Right renal pelvis (tissue), 4 donors: ENCODE data around the gene SF3B1. TPM values are rescaled to one million over a fixed set of nuclear protein-coding genes. Genes with fewer than 3 reads are reported as not detected.
"Not testable (repeated sequence)": the region's sequence is repeated elsewhere in the genome, so short reads cannot be mapped to it uniquely, and the experiment has no call there.

Source experiments
- DNase-seq, 4 donors: peaks; one replicate each; pipeline ENCODE4 v3.0.0-alpha.2; 2013; ENCODE audit warnings: low read depth in 4 of 4, low spot score in 3 of 4, missing footprints in 1 of 4
- polyA plus RNA-seq, 4 donors: library from polyadenylated mRNA; unstranded; fragments of 120-200 nt; gene quantifications; one replicate each; pipeline ENCODE4 v1.2.1, GENCODE V29; 2013; ENCODE audit not compliant: insufficient read length in 4 of 4

The SF3B1 gene
- polyA plus RNA-seq, 4 donors, result 500 to 655 (median 635) TPM

DNA sequence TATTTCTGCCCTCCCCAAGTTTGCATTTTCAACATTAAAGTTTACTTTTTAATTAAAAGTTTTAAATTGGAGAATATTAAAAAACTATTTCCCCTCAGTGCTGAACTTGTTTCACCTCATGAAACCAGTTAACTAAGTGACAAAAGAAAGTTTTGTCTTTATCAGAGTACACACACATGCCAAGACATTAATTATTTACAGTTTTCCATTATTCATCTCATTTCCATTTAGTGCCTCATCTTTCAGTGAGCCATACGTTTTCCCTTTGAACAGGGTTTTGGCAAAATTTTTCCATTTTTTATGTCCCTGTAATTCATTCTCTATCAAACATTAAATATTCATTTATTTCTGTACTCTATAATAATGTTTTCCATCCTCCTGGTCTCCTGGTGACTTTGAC lies 53.2 kb downstream of the SF3B1 start:
- DNase-seq, result no peak

DNA sequence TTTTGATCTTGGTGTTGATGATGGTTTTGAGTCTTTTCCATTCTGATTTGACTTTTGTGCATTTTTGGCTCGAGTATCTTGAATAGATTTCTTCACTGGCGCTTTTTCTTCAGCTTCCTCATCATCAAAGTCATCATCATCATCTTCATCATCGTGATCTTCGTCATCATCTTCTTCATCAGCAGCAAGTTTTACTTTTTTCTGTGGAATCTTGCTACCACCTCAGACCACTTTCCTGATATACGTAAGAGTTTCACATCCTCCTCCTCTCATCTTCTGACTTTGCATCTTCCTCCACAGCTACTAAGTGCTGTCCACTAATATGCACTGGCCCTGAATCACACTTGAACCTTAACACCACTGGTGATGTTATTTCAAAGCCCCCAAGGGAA lies 54.9 kb downstream of the SF3B1 start:
- DNase-seq, result not testable (repeated sequence)

DNA sequence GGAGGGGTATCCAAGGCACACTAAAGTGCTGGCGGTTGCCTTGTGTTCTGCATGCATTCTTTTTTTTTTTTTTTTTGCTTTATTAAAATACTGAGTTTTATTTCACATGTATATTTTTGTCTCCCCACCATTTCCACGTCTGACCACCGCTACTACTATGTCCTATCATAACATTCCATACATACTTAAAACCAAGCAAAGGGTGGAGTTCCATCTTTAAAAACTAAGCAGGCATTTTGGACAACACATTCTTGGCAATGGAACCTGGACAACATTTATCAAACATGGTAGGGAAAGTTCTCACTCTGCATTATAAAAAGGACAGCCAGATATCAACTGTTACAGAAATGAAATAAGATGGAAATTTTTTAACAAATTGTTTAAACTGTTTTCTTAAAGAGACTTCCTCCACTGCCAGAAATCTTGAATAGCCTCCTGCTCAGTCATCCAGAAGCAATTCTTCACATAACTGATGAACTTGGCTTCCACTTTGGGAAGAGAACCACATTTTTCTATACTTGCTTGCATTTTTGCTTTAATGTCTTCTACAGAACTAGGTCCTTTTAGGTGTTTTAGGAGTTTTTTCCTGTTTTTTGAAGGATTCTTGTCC lies 55.4 kb downstream of the SF3B1 start:
- DNase-seq, result not testable (repeated sequence)

DNA sequence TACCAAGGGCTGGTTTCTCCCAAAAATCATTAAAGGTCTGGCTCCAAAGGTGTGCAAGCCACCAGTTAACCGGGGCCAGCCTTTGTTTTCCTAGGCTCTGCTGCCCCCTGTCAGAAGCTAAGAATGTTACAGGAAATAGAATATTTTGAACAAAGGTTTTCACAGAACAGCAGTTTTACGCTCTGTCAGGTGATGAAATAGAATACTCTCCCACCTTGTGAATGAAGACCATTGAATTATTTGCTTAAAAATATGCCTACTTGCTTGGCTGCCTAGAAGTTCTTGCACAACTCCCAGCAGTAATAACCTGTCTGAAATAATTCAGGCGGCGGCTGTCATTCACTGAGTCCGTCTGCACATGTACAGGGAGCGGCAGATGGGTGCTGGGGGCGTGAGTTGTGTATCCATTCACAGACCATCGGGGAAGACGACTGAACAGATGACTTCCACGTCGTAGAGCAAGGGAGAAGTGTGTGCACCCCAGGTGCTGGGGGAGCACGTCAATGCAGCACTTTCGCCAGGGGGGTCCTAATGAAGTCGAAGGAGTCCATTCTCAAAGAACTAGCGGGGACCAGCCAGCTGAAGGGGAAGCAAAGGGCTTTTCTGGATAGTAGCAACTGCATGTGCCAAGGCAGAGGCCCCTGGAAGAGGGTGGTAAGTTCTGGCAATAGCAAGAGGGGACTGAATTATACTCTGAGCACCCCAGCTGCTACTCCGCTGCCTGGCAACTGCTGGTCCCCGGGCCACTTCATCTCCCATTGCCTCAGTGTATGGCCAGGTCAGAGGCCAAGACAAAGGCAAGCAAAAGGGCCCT lies 56.1 kb downstream of the SF3B1 start:
- DNase-seq, result peak; percentile 28 to 60 (median 46)

DNA sequence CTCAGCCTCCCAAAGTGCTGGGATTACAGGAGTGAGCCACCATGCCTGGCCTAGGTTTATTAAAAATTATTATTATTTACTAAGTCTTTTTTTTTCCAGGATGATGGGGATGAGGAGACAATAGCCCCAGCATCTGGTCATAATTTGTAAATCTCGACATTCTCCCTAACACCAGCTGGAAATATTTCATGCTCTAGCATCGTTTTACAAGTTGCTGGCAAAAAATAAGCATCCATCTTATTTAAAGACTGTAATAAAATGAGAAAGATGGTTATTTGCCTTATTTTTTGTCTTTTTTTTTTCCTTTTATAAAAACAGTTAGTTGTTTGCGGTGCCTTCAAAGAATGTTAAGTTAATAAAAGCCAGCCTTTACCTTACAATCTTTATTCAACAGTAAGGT lies 56.7 kb downstream of the SF3B1 start:
- no peak for DNase-seq

DNA sequence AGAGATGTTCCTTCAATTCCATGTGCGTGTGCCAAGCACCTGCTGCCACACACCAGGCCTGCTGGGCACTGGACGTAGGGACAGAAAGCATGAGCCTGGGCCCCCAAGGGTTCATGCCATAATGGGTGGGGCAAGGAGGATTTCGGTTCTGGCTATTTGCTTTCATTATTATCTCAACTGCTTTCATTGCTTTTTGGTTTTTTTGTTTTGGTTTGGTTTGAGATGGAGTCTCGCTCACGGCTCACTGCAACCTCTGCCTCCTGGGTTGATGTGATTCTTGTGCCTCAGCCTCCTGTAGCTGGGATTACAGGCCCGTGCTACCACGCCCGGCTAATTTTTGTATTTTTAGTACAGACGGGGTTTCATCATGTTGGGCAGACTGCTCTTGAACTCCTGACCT lies 57.2 kb downstream of the SF3B1 start:
- DNase-seq, result no peak

DNA sequence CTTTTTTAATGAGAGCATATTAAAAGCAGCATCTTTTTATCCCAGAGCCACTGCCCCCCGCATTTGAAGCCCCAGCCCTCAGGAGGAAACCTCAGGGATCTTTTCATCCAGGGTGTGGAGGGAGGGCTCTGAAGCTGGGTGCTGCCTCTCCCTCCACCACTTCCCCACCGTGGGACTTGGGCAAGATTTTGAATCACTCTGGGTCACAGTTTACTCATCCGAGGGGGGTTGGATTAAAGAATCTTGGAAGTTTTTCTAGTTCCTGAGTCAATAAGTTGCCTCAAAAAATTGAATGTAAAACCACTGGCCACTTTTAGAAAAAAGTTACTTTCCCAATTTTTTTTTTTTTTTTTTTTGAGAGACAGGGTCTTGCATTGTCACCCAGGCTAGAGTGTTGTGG lies 62.2 kb downstream of the SF3B1 start:
- no peak for DNase-seq

DNA sequence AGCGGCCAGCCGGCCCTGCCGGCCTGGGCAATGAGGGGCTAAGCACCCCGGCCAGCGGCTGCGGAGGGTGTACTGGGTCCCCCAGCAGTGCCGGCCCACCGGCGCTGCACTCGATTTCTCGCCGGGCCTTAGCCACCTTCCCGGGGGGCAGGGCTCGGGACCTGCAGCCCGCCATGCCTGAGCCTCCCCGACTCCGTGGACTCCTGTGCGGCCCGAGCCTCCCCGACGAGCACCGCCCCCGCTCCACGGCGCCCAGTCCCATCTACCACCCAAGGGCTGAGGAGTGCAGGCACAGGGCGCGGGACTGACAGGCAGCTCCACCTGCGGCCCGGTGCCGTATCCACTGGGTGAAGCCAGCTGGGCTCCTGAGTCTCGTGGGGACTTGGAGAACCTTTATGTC lies 64.2 kb downstream of the SF3B1 start:
- DNase-seq, result not testable (repeated sequence)

DNA sequence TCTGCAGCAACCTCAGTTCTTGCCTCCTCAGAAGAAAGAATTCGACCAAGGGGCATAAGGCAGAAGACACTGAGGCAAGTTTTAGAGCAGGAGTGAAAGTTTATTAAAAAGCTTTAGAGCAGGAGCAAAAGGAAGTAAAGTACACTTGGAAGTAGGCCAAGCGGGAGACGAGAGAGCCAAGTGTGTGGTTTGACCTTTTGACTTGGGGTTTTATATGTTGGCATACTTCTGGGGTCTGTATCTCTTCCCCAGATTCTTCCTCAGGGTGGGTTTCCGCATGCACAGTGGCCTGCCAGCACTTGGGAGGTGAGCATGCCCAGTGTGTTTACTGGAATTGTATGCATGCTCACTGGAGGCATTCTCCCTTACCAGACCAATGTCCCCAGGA lies 64.9 kb downstream of the SF3B1 start:
- DNase-seq, result no peak

DNA sequence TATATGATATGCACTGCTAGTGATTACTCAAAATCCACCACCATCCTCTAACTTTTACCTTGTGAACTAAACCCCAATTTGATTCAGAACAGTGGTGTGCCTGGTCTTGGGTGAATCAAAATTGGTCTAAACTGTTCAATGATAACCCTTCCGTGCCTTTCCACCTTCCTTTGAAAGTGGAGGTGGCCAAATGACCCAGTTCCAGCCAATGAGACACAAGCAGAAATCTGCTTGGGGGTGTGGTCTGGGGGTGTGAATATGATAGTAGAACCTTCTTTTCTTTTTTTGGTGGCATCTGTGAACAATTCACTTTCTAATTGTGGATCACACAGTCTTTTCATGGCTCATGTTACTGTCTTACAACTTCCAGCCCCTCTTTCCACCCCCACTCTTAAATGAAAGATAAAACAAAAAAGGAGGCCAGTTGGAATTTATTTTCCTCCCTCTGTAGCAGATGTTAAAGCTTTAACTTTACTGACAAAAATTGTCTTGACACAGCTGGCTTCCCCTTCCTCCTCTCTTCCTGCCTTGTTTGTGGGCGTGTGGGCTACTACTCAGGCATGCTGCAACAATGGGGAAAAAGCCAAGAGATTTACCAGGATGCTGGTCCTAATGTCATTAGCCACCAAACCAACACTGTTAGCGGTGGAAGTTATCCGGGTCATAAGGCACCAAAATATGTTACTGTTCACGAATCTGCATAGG lies 65.4 kb downstream of the SF3B1 start:
- DNase-seq, result no peak

DNA sequence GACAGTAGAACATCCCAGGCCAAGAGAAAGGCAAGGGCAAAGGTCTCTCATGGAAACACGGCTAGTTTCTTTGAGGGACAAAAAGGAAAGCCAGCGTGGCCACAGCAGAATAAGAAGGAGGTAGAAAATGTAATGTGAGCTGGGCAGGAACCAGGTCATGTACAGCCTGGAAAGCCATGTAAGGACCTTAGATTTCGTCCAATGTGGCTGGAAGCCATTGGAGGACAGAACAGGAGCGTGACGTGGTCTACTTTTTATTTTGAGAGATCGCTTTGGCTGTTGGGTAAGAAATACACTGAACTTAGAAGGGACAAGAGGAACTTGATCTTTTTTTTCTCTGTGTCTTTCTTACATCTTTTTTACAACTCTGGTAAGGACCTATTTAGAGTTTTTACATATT lies 66.4 kb downstream of the SF3B1 start:
- DNase-seq, result no peak

DNA sequence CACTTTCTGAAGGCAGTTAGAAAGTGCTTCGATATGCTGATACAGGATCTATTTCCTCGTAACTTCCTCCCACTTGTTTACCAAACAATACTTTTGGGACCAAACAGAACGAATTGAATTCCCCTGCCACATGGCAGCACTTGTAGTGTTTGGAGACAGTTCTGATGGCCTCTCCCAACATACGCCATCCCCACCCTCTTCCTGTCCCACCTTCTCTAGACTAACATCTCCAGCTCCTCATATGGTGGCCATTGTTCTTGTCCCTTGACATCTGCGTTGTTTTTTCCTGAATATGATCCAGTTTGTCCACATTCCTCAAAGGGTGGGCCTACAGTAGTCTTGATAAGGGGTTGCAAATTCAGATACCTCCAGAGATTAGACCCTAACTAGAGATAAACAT lies 70.8 kb downstream of the SF3B1 start:
- no peak for DNase-seq

DNA sequence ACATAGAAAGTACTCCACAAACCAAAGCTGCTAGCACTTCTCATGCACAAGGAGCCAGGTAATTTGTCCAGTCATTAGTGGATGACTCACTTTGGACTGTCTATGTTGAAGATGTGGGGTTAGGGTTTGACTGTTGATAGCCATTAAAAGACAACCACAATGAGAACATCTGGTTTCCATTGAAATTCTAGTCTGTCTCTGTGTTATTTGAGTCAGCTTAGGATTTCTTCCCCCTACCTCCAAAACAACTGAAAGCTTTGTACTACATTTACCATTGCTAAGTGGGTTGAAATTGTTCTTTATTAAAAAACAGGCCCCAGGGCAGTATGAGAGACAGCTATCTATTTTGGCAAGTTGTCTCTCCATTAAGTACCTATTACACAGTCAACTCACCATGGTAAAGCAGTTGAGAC lies 74.1 kb downstream of the SF3B1 start:
- DNase-seq, result no peak

DNA sequence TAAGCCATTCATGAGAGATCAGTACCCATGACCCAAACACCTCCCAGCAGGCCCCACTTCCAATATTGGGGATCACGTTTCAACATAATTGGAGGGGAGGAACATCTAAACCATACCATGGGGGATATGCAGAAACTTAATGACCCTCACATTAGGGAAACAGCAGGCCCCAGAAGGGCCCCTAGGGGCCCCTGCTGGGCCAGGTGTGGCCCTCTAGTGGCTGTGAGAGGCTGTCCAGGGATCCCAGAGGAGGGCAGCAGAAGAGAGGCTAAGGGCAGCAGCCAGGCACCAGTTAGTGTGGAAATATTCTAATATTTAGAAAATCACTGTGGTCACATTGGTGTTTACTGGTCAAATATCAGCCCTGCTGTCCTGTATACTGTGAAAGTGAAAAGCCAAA lies 75.0 kb downstream of the SF3B1 start:
- DNase-seq, result no peak

DNA sequence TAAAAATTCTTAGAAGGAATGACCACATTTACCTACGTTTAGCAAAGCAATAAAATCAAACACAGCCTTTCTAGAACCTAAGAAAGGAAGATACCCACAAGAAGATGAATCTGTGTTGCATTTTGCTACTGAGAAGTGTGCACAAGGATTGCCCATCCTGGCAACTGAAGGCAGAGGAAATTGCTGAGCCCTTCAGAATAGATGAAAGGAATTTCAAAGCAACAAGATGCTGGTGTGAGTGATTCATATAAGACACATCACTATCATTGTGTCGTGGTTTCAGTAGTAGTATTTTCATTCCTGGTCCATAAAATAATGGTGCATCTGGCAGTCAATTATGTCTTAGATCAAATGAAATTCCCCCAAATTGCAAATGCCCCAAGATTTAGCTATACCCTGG lies 75.9 kb downstream of the SF3B1 start:
- no peak for DNase-seq

DNA sequence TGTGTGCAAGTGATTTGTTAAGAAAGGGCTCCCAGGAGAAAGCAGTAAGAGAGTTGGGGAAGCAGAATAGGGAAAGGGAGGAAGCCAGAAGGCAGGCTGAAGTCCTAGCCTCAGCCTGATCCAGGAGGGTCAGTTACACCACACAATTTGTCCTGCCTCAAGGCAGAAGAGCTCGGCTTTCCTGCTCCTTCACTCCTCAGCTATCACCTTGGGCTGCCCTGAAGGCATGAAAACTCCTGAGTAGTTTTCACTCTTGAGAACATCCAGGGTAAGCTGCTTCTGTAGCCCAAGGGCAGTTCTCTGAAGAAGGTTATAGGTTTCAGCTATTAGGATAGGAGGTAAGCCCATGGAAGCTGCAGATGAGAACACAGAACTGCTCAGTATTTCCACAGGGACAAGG lies 76.8 kb downstream of the SF3B1 start:
- DNase-seq, result no peak

DNA sequence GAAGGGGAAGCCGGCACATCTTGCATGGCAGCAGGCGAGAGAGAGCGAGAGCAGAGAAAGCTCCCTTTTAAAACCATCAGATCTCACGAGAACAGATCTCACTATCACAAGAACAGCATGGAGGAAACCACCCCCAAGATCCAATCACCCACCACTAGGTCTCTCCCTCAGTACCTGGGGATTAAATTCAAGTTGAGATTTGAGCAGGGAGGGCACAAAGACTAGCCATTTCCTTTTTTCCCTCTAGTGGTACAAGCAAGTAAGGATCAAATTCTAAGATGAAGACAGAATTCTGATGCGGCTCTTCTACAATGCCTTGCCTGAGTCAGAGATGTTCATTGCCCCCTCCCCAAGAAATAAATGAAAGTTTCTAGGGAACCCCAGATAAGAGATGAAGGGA lies 78.7 kb downstream of the SF3B1 start:
- DNase-seq, result no peak

DNA sequence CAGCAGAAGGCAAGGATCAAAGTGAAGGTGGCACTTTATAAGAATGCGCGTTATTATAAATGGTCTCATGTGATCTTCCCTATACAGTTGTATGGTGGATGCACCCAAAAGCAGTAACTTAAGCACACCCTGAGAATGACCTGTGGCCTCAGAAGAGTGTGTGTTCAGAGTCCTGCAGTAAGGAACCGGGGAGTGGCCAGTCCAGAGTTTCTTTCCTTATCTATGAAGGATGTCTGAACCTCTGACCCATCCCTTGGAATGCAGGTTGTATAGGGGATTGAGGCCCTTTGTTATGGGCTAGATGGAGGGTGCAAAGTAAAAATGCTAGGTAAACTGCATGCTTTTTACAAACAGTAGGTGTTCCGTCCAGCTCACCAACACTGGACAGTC lies 80.7 kb downstream of the SF3B1 start:
- no peak for DNase-seq

DNA sequence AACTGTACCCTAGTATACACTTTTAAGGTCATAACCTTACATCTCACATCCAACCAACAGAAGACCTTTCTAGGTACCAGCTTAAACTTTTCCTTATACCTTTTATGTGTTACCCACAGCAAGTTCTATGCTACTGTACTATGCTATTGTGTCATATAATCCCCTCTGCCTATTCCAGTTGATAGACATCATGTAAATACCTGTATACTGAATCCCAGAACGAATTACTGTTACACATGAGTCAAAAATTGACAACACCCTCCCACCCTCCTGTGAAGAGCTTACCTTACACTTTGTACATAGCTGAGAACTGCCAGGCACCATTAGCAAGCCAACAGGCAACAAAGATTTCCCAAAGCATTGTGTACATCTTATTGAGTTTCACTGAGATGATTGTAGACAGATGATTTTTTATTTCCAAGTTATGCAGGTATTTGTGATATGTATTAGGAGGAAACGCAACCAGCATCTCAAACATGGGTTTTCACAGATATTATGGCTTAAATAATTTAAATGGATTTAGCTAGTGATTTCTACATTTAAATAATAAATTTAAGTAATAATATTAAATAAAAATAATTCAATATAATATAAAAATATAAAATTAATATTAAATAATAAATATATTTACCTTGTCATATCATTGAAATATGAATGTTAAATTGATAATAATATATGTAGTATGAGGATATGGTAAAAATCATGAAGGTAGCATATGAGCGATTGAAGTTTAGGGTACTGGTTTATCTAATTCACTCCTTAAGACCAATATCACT lies 81.2 kb downstream of the SF3B1 start:
- DNase-seq, result no peak

DNA sequence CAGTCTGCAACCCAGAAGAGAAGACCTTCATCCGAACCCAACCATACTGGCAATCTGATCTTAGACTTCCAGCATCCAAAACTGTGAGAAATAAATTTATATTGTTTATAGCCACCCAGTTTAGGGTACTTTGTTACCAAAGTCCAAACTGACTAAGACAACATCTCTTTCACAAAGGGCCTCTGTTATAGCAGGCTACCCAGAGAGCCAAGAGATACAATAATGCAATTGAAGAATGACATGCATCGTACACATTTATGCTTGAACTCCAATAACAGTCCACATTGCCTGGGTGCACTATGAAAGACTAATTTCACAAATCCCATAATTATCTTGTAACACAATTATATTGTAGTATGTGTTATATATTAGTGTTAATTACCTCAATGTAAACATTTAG lies 85.1 kb downstream of the SF3B1 start:
- DNase-seq, result no peak

DNA sequence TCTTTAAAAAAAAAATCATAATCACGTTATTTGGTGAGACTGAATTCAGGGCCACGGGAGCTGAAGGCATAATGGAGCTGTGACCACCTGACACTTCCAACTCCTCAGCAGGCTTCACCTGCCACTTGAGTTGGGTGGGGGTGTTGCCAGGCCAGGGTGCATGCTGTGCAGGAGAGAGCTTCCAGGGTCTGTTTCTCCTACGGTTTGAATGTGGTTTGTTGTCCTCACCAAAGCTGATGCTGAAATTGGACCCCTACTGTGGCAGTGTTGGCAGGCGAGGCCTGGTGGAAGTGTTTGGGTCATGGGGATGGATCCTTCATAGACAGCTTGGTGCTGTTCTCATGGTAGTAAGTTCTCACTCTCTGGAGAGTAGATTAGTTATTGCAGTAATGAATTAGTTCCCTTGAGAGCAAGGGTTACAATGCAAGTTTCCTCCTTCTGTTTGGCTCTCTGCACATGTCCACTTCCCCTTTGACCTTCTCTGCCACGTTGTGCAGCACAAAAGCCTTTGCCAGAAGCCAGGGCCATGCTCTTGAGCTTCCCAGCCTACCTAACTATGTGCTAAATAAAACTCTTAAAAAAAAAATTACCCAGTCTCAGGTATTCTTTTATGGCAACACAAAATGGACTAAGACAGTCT lies 86.0 kb downstream of the SF3B1 start:
- no peak for DNase-seq
